Measurements from ENCODE around the gene DCTD.

- no peak for TF ChIP-seq CTCF (tag by site-specific recombination; IDR thresholded peaks at IDR 0.05)
- TF ChIP-seq KLF9 (tag by site-specific recombination; IDR thresholded peaks at IDR 0.05; ENCODE audit: low read depth), result no peak
- no peak for TF ChIP-seq ZSCAN18 (tag by site-specific recombination; IDR thresholded peaks at IDR 0.05)
Observed at GRCh38 chr4:182871616-182872015, 45.6 kb downstream of the DCTD start.
